K562 (cell line): Measurements from ENCODE around the gene ARHGAP4. TPM values are rescaled to one million over a fixed set of nuclear protein-coding genes. Genes with fewer than 3 reads are reported as not detected.
A peak's percentile ranks its signal among the peaks of the same experiment; 100 is the strongest.

Source experiments
- DDX20 ChIP-seq: fragments of 450-650 bp; IDR thresholded peaks from 2 replicates; pipeline ENCODE4 v1.6.1; 2016; ENCODE audit warnings: missing genetic modification characterization, low read depth, mild to moderate bottlenecking, missing compliant biosample characterization, moderate library complexity
- DNMT1 ChIP-seq: fragments of 450-650 bp; IDR thresholded peaks from 2 replicates; pipeline ENCODE4 v1.6.1; 2016; ENCODE audit warnings: antibody characterized with exemption, mild to moderate bottlenecking
- ETV6 ChIP-seq, 3 experiments: fragments of 150-350 bp in 1 of 3; sonication (generic) in 1 of 3; formaldehyde crosslinking in 1 of 3; IDR thresholded peaks; 2 replicates each; pipeline versions ENCODE4 v1.6.1 to v1.8.0; 2014 to 2022; ENCODE audit warnings: borderline replicate concordance in 2 of 3, low read depth in 2 of 3, antibody characterized with exemption in 1 of 3, low read length in 1 of 3, mild to moderate bottlenecking in 1 of 3, missing genetic modification reagents in 1 of 3
- FOXJ2 ChIP-seq: fragments of 200-800 bp; sonication (Bioruptor generic); IDR thresholded peaks from 2 replicates; pipeline ENCODE4 v1.6.1; 2016; ENCODE audit warnings: missing genetic modification characterization, missing compliant biosample characterization
- HDAC1 ChIP-seq, 2 experiments: fragments of 450-650 bp; IDR thresholded peaks; 2 replicates each; pipeline ENCODE4 v1.6.1; 2016 to 2017; ENCODE audit warnings: inconsistent platforms in 1 of 2, mild to moderate bottlenecking in 1 of 2, moderate library complexity in 1 of 2
- KDM5B ChIP-seq: fragments of 200-600 bp; sonication (generic); IDR thresholded peaks from 2 replicates; pipeline ENCODE4 v1.6.1; 2012; ENCODE audit warnings: low read depth, mild to moderate bottlenecking, moderate library complexity, low read length, control low read depth, inconsistent platforms; ENCODE audit not compliant: insufficient replicate concordance
- PHF8 ChIP-seq: fragments of 200-600 bp; sonication (generic); IDR thresholded peaks from 2 replicates; pipeline ENCODE4 v1.6.1; 2012; ENCODE audit warnings: mixed run types, mild to moderate bottlenecking, inconsistent platforms, low read length, moderate library complexity, borderline replicate concordance
- TCF7 ChIP-seq: sonication (generic); IDR thresholded peaks from 2 replicates; pipeline ENCODE4 v1.6.1; 2016; ENCODE audit warnings: antibody characterized with exemption, borderline replicate concordance
- ZBTB9 ChIP-seq: fragments of 450-650 bp; formaldehyde crosslinking; IDR thresholded peaks from 2 replicates; pipeline ENCODE4 v1.4.0; 2020; ENCODE audit warnings: mild to moderate bottlenecking, moderate library complexity
- polyA plus RNA-seq, 8 experiments: library from polyadenylated mRNA; depleted of rRNA in 4 of 8; stranded (reverse) in 5 of 8; unstranded in 3 of 8; fragments of >200 nt; fragmentation: Nextera tagmentation in 2 of 8; fragmentation: Illumina TruSeq in 1 of 8; extraction: Ambion mirVana in 2 of 8; extraction: Trizol in 1 of 8; gene quantifications; 2 replicates each; pipeline versions ENCODE4 v1.2.1 to v1.2.3, GENCODE V29; 2011 to 2014; ENCODE audit warnings: inconsistent platforms in 1 of 8, missing spikeins in 1 of 8
- total RNA-seq, 7 experiments: library from RNA; depleted of rRNA in 6 of 7; stranded (reverse); fragments of >200 nt in 6 of 7; fragmentation: Illumina TruSeq in 2 of 7; extraction: Trizol in 2 of 7; gene quantifications; 2 replicates each; pipeline versions ENCODE4 v1.2.1 to v1.2.3, GENCODE V29; 2011 to 2021; ENCODE audit warnings: low replicate concordance in 1 of 7
- TF ChIP-seq, protein P1 (sequence below): fragments of 450-650 bp; formaldehyde crosslinking; IDR thresholded peaks from 2 replicates; pipeline ENCODE4 v1.4.0; 2020; ENCODE audit warnings: mild to moderate bottlenecking, moderate library complexity
- TF ChIP-seq, protein P2 (sequence below), 2 experiments: fragments of 450-650 bp; IDR thresholded peaks; 2 replicates each; pipeline ENCODE4 v1.6.1; 2016; ENCODE audit warnings: mild to moderate bottlenecking in 2 of 2, borderline replicate concordance in 1 of 2, low read depth in 1 of 2, moderate library complexity in 1 of 2
- TF ChIP-seq, protein P3 (sequence below): fragments of 250-450 bp; sonication (Bioruptor Pico); IDR thresholded peaks from 2 replicates; pipeline ENCODE4 v1.8.0; 2022; ENCODE audit warnings: inconsistent platforms, mild to moderate bottlenecking, moderate library complexity, borderline replicate concordance

The ARHGAP4 gene
- total and polyA plus RNA-seq, 9 of the 15 experiments (the other 6 are each of a cell fraction or from before 2014, with no cell fraction given): 0.30 to 81.8 (median 13.5) TPM

GRCh38 chrX:153973127-153974002 is 47.3 kb upstream of the ARHGAP4 start (continued):
- no peak for TF ChIP-seq ZBTB9 (CRISPR knock-in tag)
- no peak for TF ChIP-seq DDX20 (tag)
- peak; percentile 55 for TF ChIP-seq KDM5B
- no peak for TF ChIP-seq FOXJ2 (tag)
- no peak for TF ChIP-seq PHF8
- no peak for TF ChIP-seq DNMT1
- TF ChIP-seq, protein P1, sequence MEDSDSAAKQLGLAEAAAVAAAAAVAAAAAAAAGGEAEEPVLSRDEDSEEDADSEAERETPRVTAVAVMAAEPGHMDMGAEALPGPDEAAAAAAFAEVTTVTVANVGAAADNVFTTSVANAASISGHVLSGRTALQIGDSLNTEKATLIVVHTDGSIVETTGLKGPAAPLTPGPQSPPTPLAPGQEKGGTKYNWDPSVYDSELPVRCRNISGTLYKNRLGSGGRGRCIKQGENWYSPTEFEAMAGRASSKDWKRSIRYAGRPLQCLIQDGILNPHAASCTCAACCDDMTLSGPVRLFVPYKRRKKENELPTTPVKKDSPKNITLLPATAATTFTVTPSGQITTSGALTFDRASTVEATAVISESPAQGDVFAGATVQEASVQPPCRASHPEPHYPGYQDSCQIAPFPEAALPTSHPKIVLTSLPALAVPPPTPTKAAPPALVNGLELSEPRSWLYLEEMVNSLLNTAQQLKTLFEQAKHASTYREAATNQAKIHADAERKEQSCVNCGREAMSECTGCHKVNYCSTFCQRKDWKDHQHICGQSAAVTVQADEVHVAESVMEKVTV: no peak
- no peak for TF ChIP-seq TCF7
- TF ChIP-seq, protein P2, sequence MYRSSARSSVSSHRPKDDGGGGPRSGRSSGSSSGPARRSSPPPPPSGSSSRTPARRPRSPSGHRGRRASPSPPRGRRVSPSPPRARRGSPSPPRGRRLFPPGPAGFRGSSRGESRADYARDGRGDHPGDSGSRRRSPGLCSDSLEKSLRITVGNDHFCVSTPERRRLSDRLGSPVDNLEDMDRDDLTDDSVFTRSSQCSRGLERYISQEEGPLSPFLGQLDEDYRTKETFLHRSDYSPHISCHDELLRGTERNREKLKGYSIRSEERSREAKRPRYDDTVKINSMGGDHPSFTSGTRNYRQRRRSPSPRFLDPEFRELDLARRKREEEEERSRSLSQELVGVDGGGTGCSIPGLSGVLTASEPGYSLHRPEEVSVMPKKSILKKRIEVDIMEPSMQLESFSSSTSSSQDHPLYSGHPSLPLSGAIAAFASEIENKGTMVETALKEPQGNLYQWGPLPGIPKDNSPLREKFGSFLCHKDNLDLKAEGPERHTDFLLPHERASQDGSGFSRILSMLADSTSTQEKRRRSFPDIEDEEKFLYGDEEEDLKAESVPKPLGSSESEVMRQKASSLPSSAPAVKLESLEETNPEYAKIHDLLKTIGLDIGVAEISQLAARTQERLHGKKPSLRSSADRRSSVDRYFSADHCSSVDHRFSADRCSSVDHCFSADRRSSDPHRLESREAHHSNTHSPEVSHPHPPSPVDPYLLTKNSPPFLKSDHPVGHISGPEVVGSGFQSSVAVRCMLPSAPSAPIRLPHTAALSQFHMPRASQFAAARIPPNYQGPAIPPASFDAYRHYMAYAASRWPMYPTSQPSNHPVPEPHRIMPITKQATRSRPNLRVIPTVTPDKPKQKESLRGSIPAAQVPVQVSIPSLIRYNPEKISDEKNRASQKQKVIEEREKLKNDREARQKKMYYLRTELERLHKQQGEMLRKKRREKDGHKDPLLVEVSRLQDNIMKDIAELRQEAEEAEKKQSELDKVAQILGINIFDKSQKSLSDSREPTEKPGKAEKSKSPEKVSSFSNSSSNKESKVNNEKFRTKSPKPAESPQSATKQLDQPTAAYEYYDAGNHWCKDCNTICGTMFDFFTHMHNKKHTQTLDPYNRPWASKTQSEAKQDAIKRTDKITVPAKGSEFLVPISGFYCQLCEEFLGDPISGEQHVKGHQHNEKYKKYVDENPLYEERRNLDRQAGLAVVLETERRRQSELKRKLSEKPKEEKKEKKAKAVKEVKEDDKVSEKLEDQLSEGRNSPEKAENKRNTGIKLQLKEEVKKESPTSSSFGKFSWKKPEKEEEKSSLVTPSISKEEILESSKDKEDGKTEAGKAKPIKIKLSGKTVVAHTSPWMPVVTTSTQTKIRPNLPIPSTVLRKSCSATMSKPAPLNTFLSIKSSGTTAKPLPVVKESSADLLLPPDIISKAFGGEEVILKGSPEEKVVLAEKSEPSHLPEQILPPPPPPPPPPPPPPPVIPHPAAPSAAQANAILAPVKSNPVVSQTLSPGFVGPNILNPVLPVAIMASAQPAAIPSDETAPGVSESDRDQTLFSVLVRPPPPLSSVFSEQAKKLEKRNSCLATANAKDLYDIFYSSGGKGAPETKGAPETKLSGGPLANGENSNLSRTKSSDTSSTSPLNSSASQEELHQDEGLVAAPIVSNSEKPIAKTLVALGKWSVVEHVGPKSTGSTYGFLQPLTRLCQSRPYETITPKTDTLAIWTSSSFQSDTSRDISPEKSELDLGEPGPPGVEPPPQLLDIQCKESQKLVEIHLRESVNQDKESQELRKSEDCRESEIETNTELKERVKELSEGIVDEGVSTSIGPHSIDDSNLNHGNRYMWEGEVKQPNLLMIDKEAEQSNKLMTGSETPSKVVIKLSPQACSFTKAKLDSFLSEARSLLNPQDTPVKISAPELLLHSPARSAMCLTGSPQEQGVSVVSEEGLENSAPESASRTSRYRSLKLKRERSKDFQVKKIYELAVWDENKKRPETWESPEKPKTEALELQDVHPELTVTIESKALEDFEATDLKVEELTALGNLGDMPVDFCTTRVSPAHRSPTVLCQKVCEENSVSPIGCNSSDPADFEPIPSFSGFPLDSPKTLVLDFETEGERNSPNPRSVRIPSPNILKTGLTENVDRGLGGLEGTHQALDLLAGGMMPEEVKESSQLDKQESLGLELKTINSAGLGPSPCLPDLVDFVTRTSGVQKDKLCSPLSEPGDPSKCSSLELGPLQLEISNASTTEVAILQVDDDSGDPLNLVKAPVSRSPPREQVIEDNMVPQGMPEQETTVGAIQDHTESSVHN (IDR thresholded peaks at IDR 0.05; ENCODE audit: borderline replicate concordance in 1 of 2, low read depth in 1 of 2): no peak
- TF ChIP-seq HDAC1 (IDR thresholded peaks at IDR 0.05): no peak
- TF ChIP-seq ETV6 (IDR thresholded peaks at IDR 0.05; ENCODE audit: borderline replicate concordance in 1 of 2, low read depth in 2 of 2, low read length in 1 of 2): no peak
- TF ChIP-seq ETV6 (CRISPR knock-in tag; IDR thresholded peaks at IDR 0.05; ENCODE audit: borderline replicate concordance): no peak
- TF ChIP-seq, protein P3, sequence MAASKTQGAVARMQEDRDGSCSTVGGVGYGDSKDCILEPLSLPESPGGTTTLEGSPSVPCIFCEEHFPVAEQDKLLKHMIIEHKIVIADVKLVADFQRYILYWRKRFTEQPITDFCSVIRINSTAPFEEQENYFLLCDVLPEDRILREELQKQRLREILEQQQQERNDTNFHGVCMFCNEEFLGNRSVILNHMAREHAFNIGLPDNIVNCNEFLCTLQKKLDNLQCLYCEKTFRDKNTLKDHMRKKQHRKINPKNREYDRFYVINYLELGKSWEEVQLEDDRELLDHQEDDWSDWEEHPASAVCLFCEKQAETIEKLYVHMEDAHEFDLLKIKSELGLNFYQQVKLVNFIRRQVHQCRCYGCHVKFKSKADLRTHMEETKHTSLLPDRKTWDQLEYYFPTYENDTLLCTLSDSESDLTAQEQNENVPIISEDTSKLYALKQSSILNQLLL (CRISPR knock-in tag): no peak
